Right ventricle myocardium inferior (tissue), 1 donor: ENCODE data around the gene PAPPA2. TPM values are rescaled to one million over a fixed set of nuclear protein-coding genes. Genes with fewer than 3 reads are reported as not detected.

Experiments
- ATAC-seq: fragments of 200-7000 bp; cut with Tn5 transposase; one replicate; pipeline ENCODE4 v1.9.1; 2020; ENCODE audit warnings: mild to moderate bottlenecking, moderate library complexity
- DNase-seq: peaks from one replicate; pipeline ENCODE4 v3.0.0; 2021; ENCODE audit errors: missing footprints
- intact Hi-C: fragments of 100-400 bp; cut with DNase I; formaldehyde crosslinking; loops from one replicate; pipeline ENCODE4 v1.11.0; 2022
- total RNA-seq: library from RNA; stranded (reverse); fragmentation: NEBNext Ultra II Directional; extraction: Animal tissue kit (Norgen Biotek cat#: 25700); gene quantifications from one replicate; pipeline ENCODE4 v1.2.1, GENCODE V29; 2021
- donor health status: DM: no; HTN: yes; CAD: no; lungs with severe emphysema.

PAPPA2 gene
- total RNA-seq, 1 donor from 2014 or later: 0.35 TPM

DNA sequence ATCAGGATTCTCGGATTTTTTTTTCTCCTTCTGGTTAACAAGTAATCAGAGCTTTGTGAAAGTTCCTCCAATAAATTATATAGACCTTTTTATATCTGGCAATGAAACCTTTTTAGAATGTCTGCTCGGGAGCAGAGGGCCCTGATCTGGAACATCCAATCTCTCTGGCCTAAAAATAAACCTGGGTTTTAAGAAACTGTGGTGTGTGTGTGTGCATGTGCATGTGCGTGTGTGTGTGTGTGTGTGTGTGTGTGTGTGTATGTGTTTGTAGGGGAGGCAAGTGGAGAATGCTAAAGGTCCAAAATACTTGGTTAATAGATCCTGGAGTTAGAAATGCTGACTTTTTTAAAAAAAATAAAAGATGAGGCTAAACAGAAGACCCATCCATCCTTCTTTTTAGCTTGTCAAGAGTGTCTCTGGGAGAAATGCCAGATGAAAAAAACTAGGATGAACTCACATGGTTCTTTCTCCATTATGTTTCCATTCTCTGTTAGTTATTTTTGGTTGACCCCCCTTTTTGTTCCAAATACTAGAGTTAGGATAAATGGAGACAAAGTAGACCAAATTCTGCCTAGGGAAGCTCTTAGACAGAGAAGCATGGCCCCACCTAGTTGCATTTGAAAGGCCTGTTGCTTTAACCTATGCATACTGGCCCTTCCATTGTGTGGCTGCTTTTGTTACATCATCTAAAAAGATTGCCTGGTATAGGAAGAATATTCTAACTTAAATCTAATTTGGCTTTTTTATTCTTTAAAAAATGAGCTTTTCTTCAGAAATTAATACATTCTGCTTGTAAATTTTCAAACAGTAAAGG is 175.9 kb downstream of the PAPPA2 start:
- DNase-seq: peak; percentile 17
- no peak for ATAC-seq
- intact Hi-C loops: no loop called here

DNA sequence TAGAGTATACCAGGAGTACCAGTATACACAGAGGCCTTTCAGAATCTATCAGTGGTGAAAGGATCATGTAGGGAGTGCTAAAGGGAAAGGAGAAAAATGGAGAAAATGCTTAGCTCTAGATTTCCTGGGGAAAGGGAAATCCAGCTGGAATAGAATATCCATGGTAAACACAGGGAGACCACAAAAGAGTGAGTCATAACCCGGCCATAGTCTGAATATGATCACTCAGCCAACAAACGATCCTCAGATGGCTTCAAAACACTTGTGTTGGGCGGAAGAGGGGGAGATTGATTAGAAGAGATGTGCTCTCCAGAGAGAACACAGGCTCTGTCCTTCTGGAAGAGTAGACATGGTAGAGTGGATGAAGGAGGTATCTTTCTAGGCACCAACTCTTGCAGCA is 180.6 kb downstream of the PAPPA2 start:
- no peak for DNase-seq
- ATAC-seq: no peak
- intact Hi-C loops: no loop called here

DNA sequence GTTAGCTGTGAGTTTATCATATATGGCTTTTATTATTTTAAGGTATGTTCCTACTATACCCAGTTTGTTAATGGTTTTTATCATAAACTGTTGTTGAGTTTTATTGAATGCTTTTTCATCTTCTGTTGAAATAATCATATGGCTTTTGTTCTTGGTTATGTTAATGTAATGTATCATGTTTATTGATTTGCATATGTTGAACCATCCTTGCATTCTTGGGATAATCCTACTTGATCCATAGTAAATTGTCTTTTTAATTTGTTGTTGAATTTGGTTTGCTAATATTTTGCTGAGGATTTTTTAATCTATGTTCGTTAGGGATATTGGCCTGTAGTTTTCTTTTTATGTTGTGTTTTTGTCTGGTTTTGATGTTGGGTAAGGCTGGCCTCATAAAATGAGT is 185.6 kb downstream of the PAPPA2 start:
- intact Hi-C loops: no loop called here
- DNase-seq (no peak), ATAC-seq (no peak)

DNA sequence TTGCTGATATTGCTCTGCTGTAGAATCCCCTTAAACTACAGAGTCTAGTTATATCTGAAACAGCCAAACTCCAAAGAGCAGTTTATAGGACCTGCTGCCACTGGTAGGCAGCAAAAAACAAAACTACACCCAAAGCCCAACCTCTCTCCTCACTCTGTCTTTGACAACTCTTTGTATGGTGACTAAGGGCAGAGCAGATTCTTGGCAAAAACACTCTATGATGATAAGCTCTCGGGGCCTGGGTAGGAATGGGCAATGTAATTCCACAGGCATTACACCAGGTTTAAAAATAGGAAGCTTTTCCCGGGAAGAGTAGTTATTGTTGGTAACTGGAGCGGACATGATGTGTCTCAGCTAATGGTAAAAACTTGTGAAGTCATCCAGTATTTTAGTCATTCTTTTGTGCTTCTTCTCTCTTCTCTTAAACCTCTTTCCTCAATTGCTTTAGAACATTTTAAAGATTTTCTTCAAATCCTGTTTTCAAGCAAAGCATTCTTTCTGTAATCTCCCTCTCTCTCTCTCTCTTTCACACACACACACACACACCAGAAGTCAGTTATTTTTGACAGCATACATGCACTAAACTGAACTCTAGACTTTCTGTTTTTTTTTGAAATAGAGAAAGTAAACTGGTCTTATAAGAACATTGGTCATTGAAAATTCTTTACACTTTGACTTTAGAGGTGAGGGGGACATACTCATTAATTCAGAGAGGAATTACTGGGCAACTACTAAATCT is 193.5 kb downstream of the PAPPA2 start:
- ATAC-seq (peak; percentile 98), DNase-seq (no peak)
- intact Hi-C loops: loop anchor here (1.0 to 5.0 kb wide), 2 partner anchors 36 to 186 kb away; no protein-coding TSS in a partner anchor

DNA sequence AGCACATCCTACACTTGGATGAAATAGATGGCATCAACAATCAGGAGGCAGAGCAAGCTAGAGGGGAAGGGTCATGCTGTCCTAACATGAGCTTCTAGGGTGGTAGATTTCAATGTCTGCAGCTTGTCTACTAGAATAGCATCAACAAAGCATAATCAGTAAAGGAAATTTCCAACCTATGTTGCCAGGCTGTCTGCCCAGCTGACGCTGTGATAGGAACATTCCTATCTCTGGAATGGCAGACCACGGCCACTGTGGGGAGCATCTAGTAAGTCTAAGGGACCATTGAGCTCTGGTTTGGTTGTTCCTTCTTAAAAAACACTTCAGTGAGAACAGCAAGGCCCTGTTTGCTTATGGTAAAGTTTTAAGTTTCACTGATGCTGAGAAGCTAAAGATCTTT is 206.8 kb downstream of the PAPPA2 start:
- intact Hi-C loops: no loop called here
- ATAC-seq: peak; percentile 48
- DNase-seq: peak; percentile 55

DNA sequence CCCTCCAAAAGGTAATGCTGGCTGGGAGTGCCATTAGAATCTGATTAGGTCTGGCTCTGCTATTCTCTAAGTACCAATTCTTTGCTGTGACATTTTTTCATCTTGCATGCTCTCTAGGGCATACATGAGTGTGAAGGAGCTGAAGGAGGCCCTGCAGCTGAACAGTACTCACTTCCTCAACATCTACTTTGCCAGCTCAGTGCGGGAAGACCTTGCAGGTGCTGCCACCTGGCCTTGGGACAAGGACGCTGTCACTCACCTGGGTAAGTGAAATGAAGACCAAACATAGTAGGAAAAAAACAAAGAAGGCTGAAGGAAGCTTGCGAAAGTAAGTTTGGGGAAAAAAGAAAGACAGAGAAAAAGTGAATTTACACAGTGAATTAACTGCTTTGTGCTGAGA is 207.9 kb downstream of the PAPPA2 start:
- intact Hi-C loops: no loop called here
- no peak for ATAC-seq

DNA sequence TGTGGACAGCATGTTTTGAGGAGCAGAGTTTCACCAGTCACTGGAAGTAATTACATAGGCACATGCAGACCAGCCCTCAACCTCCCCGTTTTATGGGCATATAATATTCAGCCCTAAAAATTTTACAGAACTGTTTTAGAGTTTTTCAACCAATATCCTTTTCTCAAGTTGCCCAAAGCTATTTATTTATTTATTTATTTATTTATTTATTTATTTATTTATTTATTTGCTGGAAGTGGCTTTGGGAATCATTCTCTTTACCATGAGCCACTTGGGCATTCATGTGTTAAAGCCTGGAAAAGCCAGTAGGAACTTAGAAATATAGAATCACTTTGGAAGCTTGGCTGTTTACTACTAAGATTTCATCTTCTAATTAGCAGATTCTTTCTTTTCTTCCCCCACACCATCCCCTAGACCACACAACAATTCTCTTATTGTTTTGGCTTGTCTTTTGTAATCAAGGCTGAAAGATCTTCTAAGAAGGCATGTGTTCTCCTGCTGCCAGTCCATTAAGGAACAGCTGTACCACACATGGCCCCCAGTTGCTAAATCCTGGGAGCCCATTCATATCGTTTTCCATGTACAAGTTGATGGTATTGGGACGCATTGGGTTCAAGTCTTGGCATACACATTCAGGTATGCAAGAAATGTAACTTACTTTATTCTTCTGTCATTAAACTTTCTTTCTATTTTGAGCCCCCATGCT is 220.0 kb downstream of the PAPPA2 start:
- DNase-seq: no peak
- intact Hi-C loops: no loop called here
- no peak for ATAC-seq

More for the DNA sequence above, 207.9 kb downstream of the PAPPA2 start:
- DNase-seq: no peak

DNA sequence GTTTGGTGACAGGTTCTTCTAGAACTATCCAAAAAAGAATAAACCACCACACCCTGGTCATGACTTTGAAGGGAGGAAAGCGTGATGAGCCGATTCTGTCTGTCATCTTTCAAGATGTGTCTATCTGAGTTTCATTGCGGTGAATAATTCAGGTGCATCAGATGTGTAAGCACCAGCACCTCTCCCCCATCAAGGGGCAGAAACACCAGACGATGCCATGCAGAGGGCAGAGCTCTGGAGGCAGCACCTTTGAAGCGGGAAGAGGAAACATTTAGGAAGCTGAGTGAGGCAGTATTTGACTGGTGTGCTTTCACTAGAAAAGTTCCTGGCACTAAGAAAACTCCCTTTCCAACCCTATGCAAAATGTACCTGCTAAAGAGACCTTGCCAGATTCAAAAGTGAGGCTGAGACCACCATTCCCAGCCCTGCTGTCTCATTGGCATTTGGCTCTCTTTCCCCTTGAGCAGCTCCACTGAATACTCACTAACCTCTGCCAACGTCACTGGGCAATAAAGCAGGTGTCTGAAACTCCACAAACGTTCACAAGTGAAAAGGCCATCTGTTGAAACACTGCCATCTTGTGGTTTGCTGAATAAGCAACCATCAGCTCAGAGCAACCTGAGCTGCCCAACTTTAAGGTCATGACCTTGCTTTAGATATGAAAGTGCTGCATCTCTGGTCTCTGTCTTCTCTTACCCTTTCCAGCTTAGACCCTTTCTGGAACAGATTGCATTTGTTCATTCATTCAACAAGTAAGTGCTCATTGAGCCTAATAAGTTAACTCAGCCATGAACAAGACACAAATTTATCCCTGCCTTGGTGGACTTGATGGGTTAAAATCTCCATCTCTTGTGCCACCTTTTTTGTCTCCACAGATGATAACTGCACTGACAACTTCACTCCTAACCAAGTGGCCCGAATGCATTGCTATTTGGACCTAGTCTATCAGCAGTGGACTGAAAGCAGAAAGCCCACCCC is 228.6 kb downstream of the PAPPA2 start:
- ATAC-seq (peak; percentile 53), DNase-seq (no peak)
- intact Hi-C loops: loop anchor here (1.0 to 5.0 kb wide), 5 partner anchors 35 to 316 kb away; no protein-coding TSS in a partner anchor

DNA sequence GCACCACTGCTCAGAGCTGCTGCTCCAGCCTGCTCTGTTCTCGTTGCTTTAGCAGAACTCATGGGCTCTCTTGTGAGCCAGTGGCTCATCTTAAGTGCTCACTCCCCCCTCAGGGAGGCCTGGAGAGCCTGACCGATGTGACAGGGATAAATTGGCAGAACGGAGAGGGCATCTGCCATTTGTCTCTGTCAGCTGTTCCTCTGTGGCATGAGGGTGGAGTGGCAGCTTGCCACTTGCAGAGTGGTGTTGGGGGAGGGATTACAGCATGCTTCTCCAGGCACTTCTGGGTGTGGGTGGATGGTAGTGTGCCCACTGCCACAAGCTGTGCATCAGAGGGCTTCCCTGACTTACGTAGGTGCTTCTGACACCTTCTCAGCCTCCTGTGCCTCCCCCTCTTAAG is 229.5 kb downstream of the PAPPA2 start:
- DNase-seq: peak; percentile 85
- peak; percentile 92 for ATAC-seq
- intact Hi-C loops: loop anchor here (1.0 to 5.0 kb wide), 3 partner anchors 36 to 190 kb away; no protein-coding TSS in a partner anchor

DNA sequence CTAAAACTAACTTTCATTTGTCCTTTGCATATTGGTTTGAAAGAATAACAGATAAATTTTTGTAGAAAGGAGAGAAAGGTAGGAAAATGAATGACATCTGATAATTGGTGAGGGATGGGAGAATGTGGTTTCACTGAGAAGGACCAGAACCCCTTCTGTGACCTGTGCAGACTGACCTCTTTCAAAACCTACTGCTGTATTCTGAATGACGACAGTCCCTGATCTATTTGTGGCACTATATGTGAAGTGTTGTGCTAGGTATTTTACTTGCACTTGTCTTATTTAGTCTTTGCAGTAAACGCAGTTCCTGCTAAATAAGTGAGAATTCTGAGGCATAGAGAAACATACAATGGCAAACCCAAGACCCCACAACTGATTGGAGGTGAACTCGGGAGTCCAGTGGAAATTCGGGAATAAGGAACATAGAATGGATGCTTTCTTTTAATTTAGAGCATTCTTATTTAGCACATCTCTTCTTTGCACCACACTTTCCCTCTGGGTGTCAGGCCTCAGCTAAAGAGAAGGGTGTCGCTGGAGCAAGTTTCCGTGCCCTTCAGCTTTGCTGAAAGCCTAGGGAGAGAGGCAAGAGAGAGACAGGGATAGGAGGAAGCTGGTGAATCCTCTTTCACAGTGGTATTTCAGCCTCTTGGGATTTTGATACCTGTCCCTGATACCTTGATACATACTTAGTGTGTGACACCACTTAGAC is 230.2 kb downstream of the PAPPA2 start:
- peak; percentile 36 for ATAC-seq

DNA sequence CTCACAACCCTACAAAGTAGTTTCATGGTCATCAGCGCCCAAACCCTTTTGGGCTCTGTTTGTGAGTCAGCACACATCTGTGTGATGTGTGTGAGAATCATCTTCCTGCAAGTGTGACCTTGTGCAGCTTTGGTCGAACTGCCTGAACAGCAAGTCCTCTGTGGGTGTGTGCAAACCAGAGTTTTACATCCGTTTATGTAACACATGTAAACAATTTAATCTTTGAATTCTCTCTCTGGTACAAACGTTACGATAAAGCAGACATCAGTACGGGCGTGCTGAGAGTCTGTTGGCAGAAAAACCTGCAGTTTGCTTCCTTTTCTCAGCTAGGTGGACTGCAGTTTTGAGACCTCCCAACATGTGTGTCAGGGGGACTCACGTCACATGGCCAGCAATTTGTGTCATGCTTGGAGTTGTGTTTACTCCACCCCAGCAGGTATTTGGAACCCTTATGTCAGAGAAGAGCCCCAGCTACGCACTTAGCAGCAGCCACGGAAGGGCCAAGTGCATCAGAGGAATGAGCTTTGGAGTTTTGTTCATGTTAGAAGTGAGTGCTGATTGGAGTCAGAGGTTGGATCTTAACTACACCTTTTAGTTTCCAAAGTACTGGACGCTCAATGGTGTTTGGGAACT is 230.8 kb downstream of the PAPPA2 start:
- intact Hi-C loops: loop anchor here (2.0 to 5.0 kb wide), 3 partner anchors 109 to 188 kb away; no protein-coding TSS in a partner anchor
- DNase-seq (no peak), ATAC-seq (peak; percentile 42)

More for the DNA sequence above, 230.2 kb downstream of the PAPPA2 start:
- intact Hi-C loops: loop anchor here (1.0 to 5.0 kb wide), 3 partner anchors 37 to 189 kb away; no protein-coding TSS in a partner anchor
- DNase-seq: no peak

DNA sequence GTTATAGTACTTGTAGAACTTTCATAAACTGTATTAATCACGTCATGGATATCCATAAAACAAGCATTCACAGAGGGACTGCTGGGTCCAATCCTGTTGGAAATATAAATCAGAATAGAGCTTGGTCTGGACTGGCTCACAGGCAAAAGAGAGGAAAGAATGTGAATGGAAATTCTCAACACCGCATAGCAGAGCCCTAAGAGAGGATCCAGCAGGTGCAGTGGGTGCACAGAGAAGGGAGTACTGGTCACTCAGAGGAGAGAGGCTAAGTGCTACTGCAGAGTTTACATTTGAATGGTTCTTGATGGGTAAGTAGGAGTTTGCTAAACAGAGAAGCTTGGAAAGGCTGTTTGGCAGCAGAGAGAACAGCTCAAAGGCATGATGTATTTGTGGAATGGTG is 231.7 kb downstream of the PAPPA2 start:
- DNase-seq (no peak), ATAC-seq (no peak)
- intact Hi-C loops: loop anchor here (2.0 to 5.0 kb wide), 2 partner anchors 108 to 188 kb away; no protein-coding TSS in a partner anchor

DNA sequence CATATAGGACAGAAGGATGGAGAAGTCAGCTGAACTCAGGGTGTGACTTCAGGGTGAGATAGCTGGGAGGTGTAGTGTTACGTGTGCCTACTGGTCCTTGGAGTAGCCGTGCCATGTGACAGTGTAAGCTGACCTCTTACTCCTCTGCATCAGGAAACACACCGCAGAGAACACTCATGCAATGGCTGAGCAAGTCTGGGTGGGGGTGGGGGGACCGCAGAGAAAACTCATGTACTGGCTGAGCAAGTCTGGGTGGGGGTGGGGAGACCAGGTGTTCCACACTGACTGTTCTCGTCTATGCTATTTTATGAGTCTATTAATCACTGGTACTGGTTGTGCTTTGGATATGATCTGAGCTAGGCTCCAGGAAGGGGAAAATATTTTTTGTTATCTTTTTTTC is 233.1 kb downstream of the PAPPA2 start:
- intact Hi-C loops: no loop called here
- ATAC-seq: no peak
- no peak for DNase-seq

DNA sequence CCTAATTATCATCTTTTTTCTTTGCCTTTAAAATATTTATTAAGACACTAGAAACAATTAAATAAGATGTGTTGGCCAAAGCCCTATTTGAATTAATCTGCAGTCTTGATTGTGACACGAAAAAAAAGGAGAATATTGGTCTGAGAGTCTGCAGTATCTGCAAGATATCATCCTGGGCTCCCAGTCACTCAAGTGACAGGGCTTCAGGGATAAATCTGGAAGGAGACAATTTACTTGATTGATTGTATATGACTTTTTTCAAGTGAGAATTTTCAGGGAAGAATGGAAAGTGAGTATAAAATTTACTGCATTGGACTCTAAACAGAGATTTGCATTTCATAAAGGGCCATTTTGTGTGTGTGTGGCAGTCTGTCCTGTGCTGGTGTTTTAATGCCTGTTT is 233.7 kb downstream of the PAPPA2 start:
- DNase-seq (no peak), ATAC-seq (no peak)
- intact Hi-C loops: no loop called here

DNA sequence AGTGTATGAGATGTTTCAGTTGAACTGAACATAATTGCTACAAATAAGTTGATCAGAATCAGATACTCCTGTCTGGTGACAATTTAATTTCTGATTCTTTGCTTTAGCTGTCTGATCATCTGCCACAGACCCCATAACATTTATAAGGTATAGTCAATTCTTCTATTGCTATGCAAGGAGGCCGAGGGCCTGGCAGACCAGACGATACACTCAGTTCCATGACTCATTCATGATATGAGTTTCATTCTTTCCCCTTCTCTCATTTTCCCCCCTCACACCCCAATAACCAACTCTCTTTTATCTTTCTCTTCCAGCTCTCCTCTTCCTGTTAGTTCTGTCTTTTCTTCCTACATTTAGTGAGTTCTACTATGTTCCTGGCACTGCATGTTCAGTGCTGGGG is 236.8 kb downstream of the PAPPA2 start:
- ATAC-seq (no peak), DNase-seq (no peak)
- intact Hi-C loops: no loop called here

DNA sequence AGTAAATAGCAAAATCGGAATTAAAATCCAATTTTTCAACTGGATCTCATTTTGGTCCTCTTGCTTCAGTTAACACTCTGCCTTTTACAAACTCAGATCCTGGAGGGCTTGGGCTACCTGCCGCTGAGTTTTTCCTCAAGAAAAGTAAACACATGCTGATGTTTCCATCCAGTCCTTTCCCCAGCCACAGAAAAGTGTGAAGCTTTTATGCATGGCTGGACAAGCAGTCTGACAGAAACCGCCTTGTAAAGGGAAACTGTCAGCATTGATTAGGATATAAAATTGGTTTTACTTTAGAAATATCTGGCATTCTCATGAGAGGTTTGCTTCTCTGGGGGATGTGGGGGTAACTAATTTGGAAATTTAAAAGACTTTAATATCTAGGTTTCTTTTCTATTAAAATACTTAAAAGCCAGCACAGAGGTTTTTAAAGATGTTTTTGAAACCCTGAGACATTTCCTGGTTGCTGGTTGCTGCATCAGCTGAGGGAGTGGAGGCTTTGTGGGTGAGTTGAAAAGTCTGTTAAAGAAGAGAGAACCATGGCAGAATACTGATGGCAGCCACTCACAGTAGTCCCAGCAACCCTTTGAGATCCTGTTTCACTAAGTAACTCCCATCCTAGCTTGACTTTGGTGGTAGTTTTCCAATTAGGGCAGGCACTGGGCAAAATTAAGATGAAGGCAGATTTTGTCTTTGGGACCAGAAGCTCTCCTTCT is 238.3 kb downstream of the PAPPA2 start:
- ATAC-seq: no peak
- intact Hi-C loops: no loop called here
- DNase-seq: no peak
